Lower leg skin (tissue), 3 donors: ENCODE data around the gene L3MBTL3.

Experiments
- POLR2A ChIP-seq, 2 donors: fragments of 450-650 bp; IDR thresholded peaks; one replicate each; pipeline ENCODE4 v1.6.1; 2016 to 2017; ENCODE audit warnings: antibody characterized with exemption in 2 of 2, mild to moderate bottlenecking in 1 of 2, moderate library complexity in 1 of 2
- TF ChIP-seq, protein P1 (sequence below), 3 donors: fragments of 450-650 bp; IDR thresholded peaks; one replicate each; pipeline ENCODE4 v1.5.1; 2016; ENCODE audit warnings: antibody characterized with exemption in 3 of 3, mild to moderate bottlenecking in 3 of 3, moderate library complexity in 2 of 3

DNA sequence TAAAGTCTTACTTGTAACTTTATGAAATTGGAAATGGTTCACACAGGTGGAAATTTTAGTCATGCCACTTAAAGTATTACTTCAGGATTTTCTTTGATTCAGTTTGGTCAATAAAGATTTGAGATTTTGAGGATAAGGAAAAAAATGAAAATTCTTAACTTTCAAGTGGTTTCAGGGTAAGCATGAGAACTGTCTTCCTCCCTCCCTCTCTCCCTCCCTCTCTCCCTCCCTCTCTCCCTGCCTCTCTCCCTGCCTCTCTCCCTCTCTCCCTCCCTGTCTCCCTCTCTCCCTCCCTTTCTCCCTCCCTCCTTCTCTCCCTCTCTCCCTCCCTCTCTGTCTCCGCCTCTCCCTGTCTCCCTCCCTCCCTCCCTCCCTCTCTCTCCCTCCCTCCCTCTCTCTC, 36.9 kb downstream of the L3MBTL3 start:
- TF ChIP-seq POLR2A (IDR thresholded peaks at IDR 0.05): no peak
- TF ChIP-seq, protein P1, sequence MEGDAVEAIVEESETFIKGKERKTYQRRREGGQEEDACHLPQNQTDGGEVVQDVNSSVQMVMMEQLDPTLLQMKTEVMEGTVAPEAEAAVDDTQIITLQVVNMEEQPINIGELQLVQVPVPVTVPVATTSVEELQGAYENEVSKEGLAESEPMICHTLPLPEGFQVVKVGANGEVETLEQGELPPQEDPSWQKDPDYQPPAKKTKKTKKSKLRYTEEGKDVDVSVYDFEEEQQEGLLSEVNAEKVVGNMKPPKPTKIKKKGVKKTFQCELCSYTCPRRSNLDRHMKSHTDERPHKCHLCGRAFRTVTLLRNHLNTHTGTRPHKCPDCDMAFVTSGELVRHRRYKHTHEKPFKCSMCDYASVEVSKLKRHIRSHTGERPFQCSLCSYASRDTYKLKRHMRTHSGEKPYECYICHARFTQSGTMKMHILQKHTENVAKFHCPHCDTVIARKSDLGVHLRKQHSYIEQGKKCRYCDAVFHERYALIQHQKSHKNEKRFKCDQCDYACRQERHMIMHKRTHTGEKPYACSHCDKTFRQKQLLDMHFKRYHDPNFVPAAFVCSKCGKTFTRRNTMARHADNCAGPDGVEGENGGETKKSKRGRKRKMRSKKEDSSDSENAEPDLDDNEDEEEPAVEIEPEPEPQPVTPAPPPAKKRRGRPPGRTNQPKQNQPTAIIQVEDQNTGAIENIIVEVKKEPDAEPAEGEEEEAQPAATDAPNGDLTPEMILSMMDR (IDR thresholded peaks at IDR 0.05): no peak
